Activated CD8-positive, alpha-beta memory T cell treated with anti-CD3 and anti-CD28 coated beads, Interleukin-2, amount 50 U/mL, for 4 hours (primary cell): ENCODE measurements around the gene CD164.

Experiments
- DNase-seq: peaks from one replicate; pipeline ENCODE4 v3.0.0-alpha.2; 2020

Gene CD164

GRCh38 chr6:109381747-109382575 lies at the start of gene CD164:
Gene CD164, minus strand, starts transcription at chr6:109382467. Its CDS starts 89 bp downstream, at chr6:109382378.
- peak; percentile 93 for DNase-seq

GRCh38 chr6:109429496-109429895 lies 47.2 kb upstream of the CD164 start:
- DNase-seq: no peak

- no peak for DNase-seq
Measured at GRCh38 chr6:109428889-109429477, 46.7 kb upstream of the CD164 start.

GRCh38 chr6:109424946-109425345 lies 42.7 kb upstream of the CD164 start:
- no peak for DNase-seq

- no peak for DNase-seq
Measured at GRCh38 chr6:109421184-109421583, 38.9 kb upstream of the CD164 start.

- DNase-seq: no peak
Measured at GRCh38 chr6:109420751-109421150, 38.5 kb upstream of the CD164 start.

GRCh38 chr6:109417646-109418045 lies 35.4 kb upstream of the CD164 start:
- no peak for DNase-seq

GRCh38 chr6:109411034-109411433 lies 28.8 kb upstream of the CD164 start:
- DNase-seq: no peak

- DNase-seq: no peak
Measured at GRCh38 chr6:109406196-109406595, 23.9 kb upstream of the CD164 start.

- no peak for DNase-seq
Measured at GRCh38 chr6:109397020-109397419, 14.8 kb upstream of the CD164 start.

- DNase-seq: no peak
Measured at GRCh38 chr6:109396046-109396718, 13.9 kb upstream of the CD164 start.

GRCh38 chr6:109393886-109394281 lies 11.6 kb upstream of the CD164 start:
- DNase-seq: no peak

GRCh38 chr6:109393157-109393885 lies 11.1 kb upstream of the CD164 start:
- no peak for DNase-seq

GRCh38 chr6:109389650-109390274 lies 7.5 kb upstream of the CD164 start:
- no peak for DNase-seq

- DNase-seq: no peak
Measured at GRCh38 chr6:109388265-109388664, 6.0 kb upstream of the CD164 start.

GRCh38 chr6:109383438-109383940 lies 1.2 kb upstream of the CD164 start:
- no peak for DNase-seq

GRCh38 chr6:109382576-109383437 lies 540 bp upstream of the CD164 start:
- DNase-seq: peak; percentile 89

GRCh38 chr6:109381061-109381746 lies 1.1 kb downstream of the CD164 start:
- DNase-seq: no peak

GRCh38 chr6:109379711-109380110 lies 2.6 kb downstream of the CD164 start:
- no peak for DNase-seq

GRCh38 chr6:109377717-109378116 lies 4.5 kb downstream of the CD164 start:
- no peak for DNase-seq

- no peak for DNase-seq
Measured at GRCh38 chr6:109374326-109374892, 7.9 kb downstream of the CD164 start.
